Vagina (tissue), 2 donors: ENCODE measurements around the gene ATP6V0A1. TPM values are rescaled to one million over a fixed set of nuclear protein-coding genes. Genes with fewer than 3 reads are reported as not detected.

Experiments
- DNase-seq, 2 donors: peaks; one replicate each; pipeline ENCODE4 v3.0.0-alpha.2; 2017; ENCODE audit errors: extremely low spot score in 2 of 2
- H3K27ac ChIP-seq: fragments of 200-600 bp; sonication (generic); one replicate; pipeline ENCODE4 v1.5.1; 2019
- H3K27me3 ChIP-seq: fragments of 200-600 bp; sonication (generic); one replicate; pipeline ENCODE4 v1.5.1; 2019
- H3K36me3 ChIP-seq, 2 donors: fragments of 200-600 bp; sonication (generic); one replicate each; pipeline ENCODE4 v1.5.1; 2017 to 2019
- H3K4me1 ChIP-seq: fragments of 200-600 bp; sonication (generic); one replicate; pipeline ENCODE4 v1.5.1; 2019
- H3K4me3 ChIP-seq, 2 donors: fragments of 200-600 bp; sonication (generic); 1 replicate in 1 of 2; 2 replicates in 1 of 2; pipeline ENCODE4 v1.5.1; 2016 to 2019
- H3K9me3 ChIP-seq: fragments of 200-600 bp; sonication (generic); one replicate; pipeline ENCODE4 v1.5.1; 2019
- CTCF ChIP-seq, 3 experiments: fragments of 450-650 bp in 2 of 3; fragments of 200-600 bp in 1 of 3; sonication (generic) in 1 of 3; IDR thresholded peaks; one replicate each; pipeline ENCODE4 v1.5.1; 2017 to 2019; ENCODE audit warnings: antibody characterized with exemption in 3 of 3, mild to moderate bottlenecking in 2 of 3, moderate library complexity in 2 of 3
- POLR2A ChIP-seq, 2 donors: fragments of 450-650 bp; IDR thresholded peaks; one replicate each; pipeline ENCODE4 v1.6.1; 2017; ENCODE audit warnings: antibody characterized with exemption in 2 of 2, mild to moderate bottlenecking in 2 of 2, moderate library complexity in 2 of 2
- POLR2AphosphoS5 ChIP-seq, 2 donors: sonication (generic); formaldehyde crosslinking; IDR thresholded peaks; one replicate each; pipeline ENCODE4 v1.9.0; 2017; ENCODE audit warnings: antibody characterized with exemption in 2 of 2, mild to moderate bottlenecking in 2 of 2, low read depth in 1 of 2; ENCODE audit not compliant: insufficient read depth in 1 of 2
- intact Hi-C: fragments of 100-400 bp; cut with DNase I; formaldehyde crosslinking; loops from one replicate; pipeline ENCODE4 v1.15.1; 2023
- total RNA-seq: library from RNA; depleted of rRNA; stranded (reverse); fragments of >200 nt; gene quantifications from one replicate; pipeline ENCODE4 v1.2.3, GENCODE V29; 2016

ATP6V0A1 gene
- total RNA-seq, 1 donor from 2014 or later = 72.4 TPM

GRCh38 chr17:42509409-42509808, 50.7 kb downstream of the ATP6V0A1 start:
- no peak for TF ChIP-seq CTCF (IDR thresholded peaks at IDR 0.05)
- no peak for TF ChIP-seq POLR2A (IDR thresholded peaks at IDR 0.05)
- no peak for TF ChIP-seq POLR2AphosphoS5 (IDR thresholded peaks at IDR 0.05; ENCODE audit: insufficient read depth in 1 of 2, low read depth in 1 of 2)
- no peak overlapping the region for H3K4me3 ChIP-seq
- peaks cover 30% of the 10 kb centered on the region for H3K4me1 ChIP-seq
- no peak for DNase-seq
- H3K36me3 ChIP-seq = peaks cover 0 to 25% of the 10 kb centered on the region in 2 donors
- H3K27me3 ChIP-seq = no peaks in the 10 kb centered on the region
- intact Hi-C loops = no loop called here
- no peaks in the 10 kb centered on the region for H3K9me3 ChIP-seq
- H3K27ac ChIP-seq = no peak overlapping the region

- TF ChIP-seq CTCF (IDR thresholded peaks at IDR 0.05) (no peak), POLR2A (IDR thresholded peaks at IDR 0.05) (no peak), POLR2AphosphoS5 (IDR thresholded peaks at IDR 0.05; ENCODE audit: insufficient read depth in 1 of 2, low read depth in 1 of 2) (no peak)
- Histone ChIP-seq H3K9me3 (no peaks in the 10 kb centered on the region), H3K36me3 (peaks cover 0 to 26% of the 10 kb centered on the region in 2 donors), H3K4me1 (peaks cover 31% of the 10 kb centered on the region), H3K27ac (no peak overlapping the region), H3K27me3 (no peaks in the 10 kb centered on the region), H3K4me3 (no peak overlapping the region)
- no peak for DNase-seq
- intact Hi-C loops = loop anchor here (5.0 kb wide), 1 partner anchor 188 kb away; no protein-coding TSS in a partner anchor
Observed at GRCh38 chr17:42509841-42510240, 51.2 kb downstream of the ATP6V0A1 start.

GRCh38 chr17:42512246-42512645, 53.6 kb downstream of the ATP6V0A1 start:
- peaks cover 0 to 36% of the 10 kb centered on the region in 2 donors for H3K36me3 ChIP-seq
- peaks cover 44% of the 10 kb centered on the region for H3K4me1 ChIP-seq
- H3K4me3 ChIP-seq = no peak overlapping the region
- DNase-seq = no peak
- intact Hi-C loops = loop anchor here (5.0 kb wide), 1 partner anchor 190 kb away; no protein-coding TSS in a partner anchor
- peak overlapping the region; percentile 80 for H3K27ac ChIP-seq
- H3K27me3 ChIP-seq = no peaks in the 10 kb centered on the region
- H3K9me3 ChIP-seq = no peaks in the 10 kb centered on the region
- TF ChIP-seq POLR2AphosphoS5 (IDR thresholded peaks at IDR 0.05; ENCODE audit: insufficient read depth in 1 of 2, low read depth in 1 of 2) (no peak), CTCF (IDR thresholded peaks at IDR 0.05) (no peak), POLR2A (IDR thresholded peaks at IDR 0.05) (no peak)

DNA sequence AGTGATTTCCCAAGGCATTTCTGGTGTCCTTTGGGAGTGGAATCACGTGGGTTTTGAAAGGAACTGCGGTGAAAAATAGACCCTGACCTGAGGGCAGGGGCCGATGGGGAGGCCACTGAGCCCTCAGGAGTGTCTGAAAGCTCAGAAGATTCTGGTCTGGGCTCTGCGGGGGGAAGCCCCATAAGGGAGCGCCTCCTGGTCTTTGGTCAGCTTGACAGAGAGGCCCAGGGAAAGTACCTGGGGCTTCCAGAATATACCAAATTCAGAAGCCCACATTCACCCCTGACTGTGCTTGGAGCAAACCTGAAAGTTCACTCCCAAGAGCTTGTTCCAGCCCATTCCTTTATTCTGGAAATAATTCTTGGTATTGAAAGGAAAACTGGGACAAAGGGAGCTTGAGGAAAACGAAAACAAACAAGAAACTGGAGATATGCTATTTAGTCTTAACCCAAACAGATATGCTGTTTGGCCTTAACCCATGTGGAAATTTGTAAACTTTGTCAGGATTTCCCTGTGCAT, 54.1 kb downstream of the ATP6V0A1 start:
- peaks cover 49% of the 10 kb centered on the region for H3K4me1 ChIP-seq
- DNase-seq = no peak

More for the DNA sequence above, 54.1 kb downstream of the ATP6V0A1 start:
- Histone ChIP-seq H3K27ac (peak overlapping the region; percentile 80), H3K9me3 (no peaks in the 10 kb centered on the region), H3K27me3 (no peaks in the 10 kb centered on the region), H3K4me3 (no peak overlapping the region), H3K36me3 (peaks cover 0 to 32% of the 10 kb centered on the region in 2 donors)
- TF ChIP-seq POLR2A (IDR thresholded peaks at IDR 0.05) (no peak), POLR2AphosphoS5 (IDR thresholded peaks at IDR 0.05; ENCODE audit: insufficient read depth in 1 of 2, low read depth in 1 of 2) (no peak), CTCF (IDR thresholded peaks at IDR 0.05) (no peak)
- intact Hi-C loops = loop anchor here (5.0 kb wide), 1 partner anchor 190 kb away; no protein-coding TSS in a partner anchor
